Measurements from ENCODE around the gene MTR.

Gene MTR

DNA sequence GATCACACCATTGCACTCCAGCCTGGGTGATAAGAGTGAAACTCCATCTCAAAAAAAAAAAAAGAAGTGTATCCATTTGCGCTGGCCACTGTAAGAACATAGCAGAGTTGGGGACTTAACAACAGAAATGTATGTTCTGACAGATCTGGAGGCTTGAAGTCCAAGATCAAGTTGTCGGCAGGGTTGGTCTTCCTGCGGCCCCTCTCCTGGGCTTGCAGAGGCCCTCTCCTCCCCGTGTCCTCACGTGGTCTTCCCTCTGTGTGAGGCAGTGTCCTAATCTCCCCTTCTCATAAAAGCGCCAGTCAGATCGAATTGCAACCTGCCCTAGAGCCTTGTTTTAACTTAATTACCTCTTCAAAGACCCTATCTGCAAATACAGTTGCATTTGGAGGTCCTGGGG lies 156.6 kb downstream of the MTR start:
- DNase-seq (ENCODE audit: low spot score) = peak; percentile 73

GRCh38 chr1:236952246-236953003 lies 157.3 kb downstream of the MTR start:
- DNase-seq (ENCODE audit: low spot score) = no peak

DNA sequence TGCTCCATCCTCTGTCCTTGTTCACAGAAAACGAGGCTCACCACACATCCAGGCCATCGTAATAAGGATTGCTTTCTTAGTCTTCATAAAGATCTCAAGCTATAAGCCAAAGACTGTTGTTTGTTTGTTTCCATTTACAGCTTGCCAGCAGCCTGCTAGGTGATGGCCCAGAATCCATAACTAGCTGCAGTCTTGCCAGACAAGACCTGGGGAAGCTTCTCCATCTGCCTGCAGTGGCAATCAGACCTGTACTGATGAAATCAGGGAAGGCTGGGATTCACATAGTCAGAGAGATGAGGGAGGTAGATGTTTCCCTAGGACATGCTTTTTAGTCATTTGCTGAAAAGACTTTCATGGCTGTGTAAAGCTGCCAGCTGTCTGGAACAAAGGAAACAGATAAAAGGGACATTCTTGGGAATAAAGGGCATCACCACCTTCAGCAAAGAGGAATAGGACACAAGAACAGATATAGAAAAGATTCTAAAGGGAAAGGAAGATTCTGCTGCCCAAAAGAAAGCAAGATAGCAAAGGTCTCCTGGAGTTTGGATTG lies 158.1 kb downstream of the MTR start:
- DNase-seq (ENCODE audit: low spot score) = no peak

Measured in SK-N-DZ (cell line).